ENCODE data around the gene RHCG.

The RHCG gene

GRCh38 chr15:89502867-89503595 lies 6.6 kb upstream of the RHCG start:
- no peak for DNase-seq

GRCh38 chr15:89501646-89502045 lies 5.3 kb upstream of the RHCG start:
- DNase-seq = no peak

- no peak for DNase-seq
Observed at GRCh38 chr15:89500397-89501270, 4.3 kb upstream of the RHCG start.

GRCh38 chr15:89499156-89499555 lies 2.8 kb upstream of the RHCG start:
- DNase-seq = no peak

GRCh38 chr15:89498574-89498906 lies 2.2 kb upstream of the RHCG start:
- DNase-seq = no peak

GRCh38 chr15:89497231-89497630 lies 848 bp upstream of the RHCG start:
- no peak for DNase-seq

GRCh38 chr15:89495638-89496145 lies 691 bp downstream of the RHCG start:
- peak; percentile 35 for DNase-seq

- peak; percentile 49 for DNase-seq
Observed at GRCh38 chr15:89494941-89495637, 1.3 kb downstream of the RHCG start.

- no peak for DNase-seq
Observed at GRCh38 chr15:89494031-89494430, 2.4 kb downstream of the RHCG start.

GRCh38 chr15:89492934-89493631 lies 3.3 kb downstream of the RHCG start:
- no peak for DNase-seq

- DNase-seq = peak; percentile 34
Observed at GRCh38 chr15:89492111-89492641, 4.2 kb downstream of the RHCG start.

- no peak for DNase-seq
Observed at GRCh38 chr15:89490814-89491315, 5.5 kb downstream of the RHCG start.

GRCh38 chr15:89490081-89490813 lies 6.1 kb downstream of the RHCG start:
- no peak for DNase-seq

GRCh38 chr15:89489376-89489775 lies 7.0 kb downstream of the RHCG start:
- DNase-seq = no peak

- no peak for DNase-seq
Observed at GRCh38 chr15:89487791-89488190, 8.6 kb downstream of the RHCG start.

- DNase-seq = peak; percentile 60
Observed at GRCh38 chr15:89486726-89487050, 9.7 kb downstream of the RHCG start.

GRCh38 chr15:89483079-89483478 lies 13.3 kb downstream of the RHCG start:
- DNase-seq = no peak

- no peak for DNase-seq
Observed at GRCh38 chr15:89482139-89482538, 14.2 kb downstream of the RHCG start.

- no peak for DNase-seq
Observed at GRCh38 chr15:89480505-89480904, 15.9 kb downstream of the RHCG start.

- no peak for DNase-seq
Observed at GRCh38 chr15:89479173-89479572, 17.2 kb downstream of the RHCG start.

- no peak for DNase-seq
Observed at GRCh38 chr15:89477411-89478242, 18.8 kb downstream of the RHCG start.
